GM10266 (cell line): Measurements from ENCODE around the gene ETFBKMT.
"Not testable (repeated sequence)": the region's sequence is repeated elsewhere in the genome, so short reads cannot be mapped to it uniquely, and the experiment has no call there.

ENCODE experiments used
- DNase-seq: peaks from one replicate; pipeline ENCODE4 v3.0.0; 2012; ENCODE audit errors: extremely low spot score
- TF ChIP-seq, protein P1 (sequence below): IDR thresholded peaks from 2 replicates; pipeline ENCODE4 v1.5.1; 2012; ENCODE audit warnings: mild to moderate bottlenecking, low read depth; ENCODE audit not compliant: control insufficient read depth, insufficient read depth; ENCODE audit errors: missing control alignments

Gene ETFBKMT

DNA sequence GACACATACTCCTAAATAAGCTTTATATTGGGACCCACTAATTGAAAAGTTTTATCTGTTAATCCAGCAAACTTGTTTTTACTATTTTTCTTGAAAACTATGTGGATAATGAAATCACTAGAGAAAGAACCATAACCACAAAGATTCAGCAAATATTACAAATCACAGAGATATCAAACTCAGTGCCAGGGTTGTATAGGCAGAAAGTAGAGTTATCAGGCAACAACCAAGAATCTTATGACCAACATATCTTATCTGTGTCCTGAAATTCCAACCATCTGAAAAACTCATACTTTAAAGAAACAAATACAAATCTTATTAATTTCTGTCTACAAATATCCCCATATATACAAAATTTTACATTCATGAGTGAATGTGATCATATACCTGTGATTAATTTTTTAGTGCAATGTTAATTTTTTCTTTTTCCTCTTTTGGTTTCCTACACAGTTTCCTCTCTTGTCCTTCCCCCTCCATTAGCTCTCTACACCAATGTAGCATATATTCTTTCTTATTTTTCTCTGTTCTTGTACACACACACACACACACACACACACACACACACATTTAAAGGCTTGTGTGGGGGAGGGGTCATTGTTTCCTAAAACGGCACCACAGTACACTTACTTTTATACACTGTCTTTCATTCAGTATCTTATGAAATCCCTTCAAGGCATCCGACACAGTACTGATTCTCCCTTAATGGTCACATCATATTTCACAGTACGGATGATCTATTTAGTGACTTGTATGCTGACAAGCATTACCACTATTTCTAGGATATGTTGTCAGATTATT lies 50.7 kb downstream of the ETFBKMT start:
- TF ChIP-seq, protein P1, sequence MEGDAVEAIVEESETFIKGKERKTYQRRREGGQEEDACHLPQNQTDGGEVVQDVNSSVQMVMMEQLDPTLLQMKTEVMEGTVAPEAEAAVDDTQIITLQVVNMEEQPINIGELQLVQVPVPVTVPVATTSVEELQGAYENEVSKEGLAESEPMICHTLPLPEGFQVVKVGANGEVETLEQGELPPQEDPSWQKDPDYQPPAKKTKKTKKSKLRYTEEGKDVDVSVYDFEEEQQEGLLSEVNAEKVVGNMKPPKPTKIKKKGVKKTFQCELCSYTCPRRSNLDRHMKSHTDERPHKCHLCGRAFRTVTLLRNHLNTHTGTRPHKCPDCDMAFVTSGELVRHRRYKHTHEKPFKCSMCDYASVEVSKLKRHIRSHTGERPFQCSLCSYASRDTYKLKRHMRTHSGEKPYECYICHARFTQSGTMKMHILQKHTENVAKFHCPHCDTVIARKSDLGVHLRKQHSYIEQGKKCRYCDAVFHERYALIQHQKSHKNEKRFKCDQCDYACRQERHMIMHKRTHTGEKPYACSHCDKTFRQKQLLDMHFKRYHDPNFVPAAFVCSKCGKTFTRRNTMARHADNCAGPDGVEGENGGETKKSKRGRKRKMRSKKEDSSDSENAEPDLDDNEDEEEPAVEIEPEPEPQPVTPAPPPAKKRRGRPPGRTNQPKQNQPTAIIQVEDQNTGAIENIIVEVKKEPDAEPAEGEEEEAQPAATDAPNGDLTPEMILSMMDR, result no peak

DNA sequence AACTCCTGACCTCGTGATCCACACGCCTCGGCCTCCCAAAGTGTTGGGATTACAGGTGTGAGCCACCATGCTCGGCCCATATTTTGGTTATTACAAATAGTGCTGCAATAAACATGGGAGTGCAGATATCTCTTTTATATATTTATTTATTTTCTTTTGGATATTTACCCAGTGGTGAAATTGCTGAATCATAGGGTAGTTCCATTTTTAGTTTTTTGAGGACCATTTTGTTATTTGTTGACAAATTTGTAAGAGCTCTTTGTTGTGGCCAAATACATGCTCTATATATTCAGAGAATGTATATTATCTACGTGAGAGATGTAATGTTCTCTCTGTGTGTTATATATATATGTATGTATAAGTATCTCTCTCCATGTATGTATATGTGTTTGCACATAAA lies 53.4 kb downstream of the ETFBKMT start:
- no peak for DNase-seq
- TF ChIP-seq, protein P1, result no peak

More for the DNA sequence above, 50.7 kb downstream of the ETFBKMT start:
- DNase-seq, result no peak

DNA sequence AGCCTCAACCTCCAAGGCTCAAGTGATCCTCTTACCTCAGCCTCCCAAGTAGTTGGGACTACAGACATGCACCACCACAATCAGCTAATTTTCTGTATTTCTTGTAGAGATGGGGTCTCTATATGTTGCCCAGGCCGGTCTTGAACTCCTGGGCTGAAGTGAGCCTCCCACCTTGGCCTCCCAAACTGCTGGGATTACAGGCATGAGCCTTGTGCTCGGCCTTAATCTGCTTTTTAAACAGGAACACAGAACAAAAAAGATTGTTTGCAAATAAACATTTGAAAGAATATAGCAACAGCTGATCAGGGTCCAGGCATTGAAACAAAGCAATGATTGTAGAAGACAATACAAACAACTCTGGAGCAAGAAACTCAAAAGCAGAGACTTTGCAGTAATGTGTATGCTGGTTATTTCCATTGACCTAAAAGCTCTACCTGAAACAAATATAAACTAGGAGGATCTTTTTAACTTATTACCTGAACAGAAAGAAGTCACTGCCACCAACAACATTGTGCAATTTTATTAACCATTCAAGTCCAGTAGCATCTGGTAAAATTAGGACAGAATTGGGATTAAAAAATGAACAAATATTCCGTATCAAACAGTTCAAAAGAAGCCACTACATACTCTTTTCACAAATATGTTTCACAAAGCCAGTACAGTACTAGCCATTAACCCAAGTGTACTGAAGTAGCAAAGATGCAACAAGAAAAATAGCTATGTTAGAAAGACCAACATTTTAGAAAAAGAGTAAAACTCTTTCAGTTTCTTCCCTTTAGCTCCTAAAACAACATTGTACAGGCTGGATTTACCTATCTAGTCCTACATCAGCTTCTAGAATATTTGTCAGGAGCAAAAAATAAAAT lies 55.2 kb downstream of the ETFBKMT start:
- no peak for DNase-seq
- TF ChIP-seq, protein P1, result no peak

GRCh38 chr12:31715283-31715825 lies 55.9 kb downstream of the ETFBKMT start:
- TF ChIP-seq, protein P1, result no peak
- peak; percentile 26 for DNase-seq

DNA sequence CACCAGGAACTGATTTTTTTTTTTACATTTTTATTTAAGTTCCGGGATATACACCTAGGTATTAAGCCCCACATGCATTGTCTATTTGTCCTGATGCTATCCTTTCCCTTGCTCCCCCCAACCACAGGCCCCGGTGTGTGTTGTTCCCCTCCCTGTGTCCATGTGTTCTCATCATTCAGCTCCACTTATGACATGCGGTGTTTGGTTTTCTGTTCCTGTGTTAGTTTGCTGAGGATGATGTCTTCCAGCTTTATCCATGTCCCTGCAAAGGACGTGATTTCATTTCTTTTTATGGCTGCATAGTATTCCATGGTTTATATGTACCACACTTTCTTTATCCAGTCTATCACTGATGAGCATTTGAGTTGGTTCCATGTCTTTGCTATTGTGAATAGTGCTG lies 57.5 kb downstream of the ETFBKMT start:
- not testable (repeated sequence) for DNase-seq

DNA sequence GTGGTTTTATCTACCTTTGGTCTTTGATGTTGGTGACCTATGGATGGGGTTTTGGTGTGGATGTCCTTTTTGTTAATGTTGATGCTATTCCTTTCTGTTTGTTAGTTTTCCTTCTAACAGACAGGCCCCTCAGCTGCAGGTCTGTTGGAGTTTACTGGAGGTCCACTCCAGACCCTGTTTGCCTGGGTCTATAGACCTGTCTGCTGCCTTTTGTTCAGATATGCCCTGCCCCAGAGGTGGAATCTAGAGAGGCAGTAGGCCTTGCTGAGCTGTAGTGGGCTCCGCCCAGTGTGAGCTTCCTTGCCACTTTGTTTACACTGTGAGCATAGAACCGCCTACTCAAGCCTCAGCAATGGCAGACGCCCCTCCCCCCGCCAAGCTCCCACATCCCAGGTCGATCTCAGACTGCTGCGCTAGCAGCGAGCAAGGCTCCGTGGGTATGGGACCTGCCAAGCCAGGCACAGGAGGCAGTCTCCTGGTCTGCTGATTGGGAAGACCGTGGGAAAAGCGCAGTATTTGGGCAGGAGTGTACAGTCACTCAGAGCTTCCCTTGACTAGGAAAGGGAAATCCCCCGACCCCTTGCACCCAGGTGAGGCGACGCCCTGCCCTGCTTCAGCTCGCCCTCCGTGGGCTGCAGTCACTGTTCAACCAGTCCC lies 59.2 kb downstream of the ETFBKMT start:
- not testable (repeated sequence) for DNase-seq

DNA sequence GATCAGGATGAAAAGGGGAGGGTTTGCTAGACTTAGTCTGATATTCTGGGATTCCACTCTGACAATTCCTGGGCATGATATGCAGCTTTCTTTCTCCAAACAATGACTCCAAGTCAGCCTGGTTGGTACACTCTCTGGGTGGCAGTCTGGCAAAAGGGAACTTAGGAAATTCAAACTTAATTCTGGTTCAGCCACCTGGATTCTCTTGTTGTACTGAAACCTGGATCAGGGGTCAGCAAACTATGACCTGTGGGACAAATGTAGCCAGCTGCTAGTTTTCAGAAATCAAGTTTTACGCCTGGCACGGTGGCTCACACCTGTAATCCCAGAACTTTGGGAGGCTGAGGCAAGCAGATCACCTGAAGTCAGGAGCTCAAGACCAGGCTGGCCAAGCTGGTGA lies 63.1 kb downstream of the ETFBKMT start:
- TF ChIP-seq, protein P1, result no peak
- no peak for DNase-seq
